Loucy (cell line): Measurements from ENCODE around the gene GRK3.

ENCODE experiments used
- H2AFZ ChIP-seq: fragments of 200-600 bp; sonication (generic); 2 replicates; pipeline ENCODE4 v1.6.0; 2016; ENCODE audit warnings: antibody characterized with exemption, mild to moderate bottlenecking, low read length, moderate library complexity
- H3F3A ChIP-seq: fragments of 200-600 bp; 2 replicates; pipeline ENCODE4 v1.6.0; 2016; ENCODE audit warnings: antibody characterized with exemption, low read depth, mild to moderate bottlenecking
- H3K27me3 ChIP-seq: fragments of 200-600 bp; sonication (generic); 2 replicates; pipeline ENCODE4 v1.6.1; 2014; ENCODE audit warnings: low read length, mild to moderate bottlenecking; ENCODE audit not compliant: insufficient read depth, poor library complexity, severe bottlenecking
- H3K36me3 ChIP-seq: fragments of 200-600 bp; sonication (generic); 2 replicates; pipeline ENCODE4 v1.6.1; 2016; ENCODE audit warnings: low read length; ENCODE audit not compliant: insufficient read depth
- H3K4me1 ChIP-seq: fragments of 200-600 bp; sonication (generic); 2 replicates; pipeline ENCODE4 v1.5.1; 2014; ENCODE audit warnings: low read length, mild to moderate bottlenecking; ENCODE audit not compliant: insufficient read depth, poor library complexity, severe bottlenecking
- H3K4me2 ChIP-seq: fragments of 200-600 bp; sonication (generic); 2 replicates; pipeline ENCODE4 v1.6.0; 2014; ENCODE audit warnings: antibody characterized with exemption, low read length, low read depth, mild to moderate bottlenecking; ENCODE audit not compliant: poor library complexity, severe bottlenecking
- H3K4me3 ChIP-seq: fragments of 200-600 bp; sonication (generic); 2 replicates; pipeline ENCODE4 v1.5.1; 2014; ENCODE audit warnings: low read length, mild to moderate bottlenecking, mixed read lengths; ENCODE audit not compliant: poor library complexity, severe bottlenecking
- H3K79me2 ChIP-seq: fragments of 200-600 bp; sonication (generic); 2 replicates; pipeline ENCODE4 v1.6.1; 2014; ENCODE audit warnings: low read length; ENCODE audit not compliant: insufficient read depth
- H3K9ac ChIP-seq: fragments of 200-600 bp; sonication (generic); 2 replicates; pipeline ENCODE4 v1.6.0; 2014; ENCODE audit warnings: mild to moderate bottlenecking, low read depth, low read length, moderate library complexity; ENCODE audit not compliant: poor library complexity, severe bottlenecking
- H3K9me2 ChIP-seq: fragments of 200-600 bp; sonication (generic); replicated peaks from 2 replicates; pipeline ENCODE4 v1.6.1; 2016; ENCODE audit warnings: low read depth, low read length, mixed read lengths
- H3K9me3 ChIP-seq: fragments of 200-600 bp; sonication (generic); 2 replicates; pipeline ENCODE4 v1.6.1; 2014; ENCODE audit warnings: mild to moderate bottlenecking, antibody characterized with exemption, low read length, low read depth; ENCODE audit not compliant: insufficient read depth
- H4K20me1 ChIP-seq: fragments of 200-600 bp; sonication (generic); 2 replicates; pipeline ENCODE4 v1.6.0; 2014; ENCODE audit warnings: antibody characterized with exemption, low read length, mild to moderate bottlenecking; ENCODE audit not compliant: insufficient read depth, poor library complexity, severe bottlenecking
- CTCF ChIP-seq: fragments of 200-600 bp; sonication (generic); conservative IDR thresholded peaks from 2 replicates; pipeline ENCODE4 v1.5.1; 2014; ENCODE audit warnings: mild to moderate bottlenecking, antibody characterized with exemption, low read length
- EZH2phosphoT487 ChIP-seq: fragments of 200-600 bp; IDR thresholded peaks from 2 replicates; pipeline ENCODE4 v1.6.1; 2018; ENCODE audit warnings: antibody characterized with exemption, mild to moderate bottlenecking, moderate library complexity, borderline replicate concordance

GRK3 gene

GRCh38 chr22:25750569-25751173, 186.2 kb downstream of the GRK3 start:
- Histone ChIP-seq H3K9ac (peak overlapping the region; percentile 42), H3K4me2 (no peak overlapping the region), H3F3A (no peaks in the 10 kb centered on the region), H3K27me3 (no peaks in the 10 kb centered on the region), H3K4me3 (no peak overlapping the region), H2AFZ (no peak overlapping the region), H3K79me2 (no peaks in the 10 kb centered on the region; the same call in 1 of the 2 replicates), H3K4me1 (peaks cover 54% of the 10 kb centered on the region), H4K20me1 (no peaks in the 10 kb centered on the region), H3K9me3 (no peaks in the 10 kb centered on the region), H3K36me3 (no peaks in the 10 kb centered on the region), H3K9me2 (no peaks in the 10 kb centered on the region)
- TF ChIP-seq EZH2phosphoT487 (no peak), CTCF (no peak)

GRCh38 chr22:25751174-25751581, 186.7 kb downstream of the GRK3 start:
- no peak for TF ChIP-seq EZH2phosphoT487
- H3K4me3 ChIP-seq = no peak overlapping the region
- H3K4me1 ChIP-seq = peaks cover 49% of the 10 kb centered on the region
- peak overlapping the region; percentile 42 for H3K9ac ChIP-seq
- H3K36me3 ChIP-seq = no peaks in the 10 kb centered on the region
- H3K27me3 ChIP-seq = no peaks in the 10 kb centered on the region
- no peaks in the 10 kb centered on the region for H4K20me1 ChIP-seq
- no peaks in the 10 kb centered on the region; the same call in 1 of the 2 replicates for H3K79me2 ChIP-seq
- no peak overlapping the region for H3K4me2 ChIP-seq
- H3K9me3 ChIP-seq = no peaks in the 10 kb centered on the region
- no peaks in the 10 kb centered on the region for H3F3A ChIP-seq
- H2AFZ ChIP-seq = no peak overlapping the region
- H3K9me2 ChIP-seq = no peaks in the 10 kb centered on the region

- Histone ChIP-seq H3K9me3 (no peaks in the 10 kb centered on the region), H3K9ac (no peak overlapping the region), H3K4me2 (no peak overlapping the region), H2AFZ (no peak overlapping the region), H3F3A (0 out of 2 replicates have a peak, but pooled peaks cover under 1% of the 10 kb centered on the region), H3K36me3 (no peaks in the 10 kb centered on the region), H3K79me2 (no peaks in the 10 kb centered on the region; the same call in 1 of the 2 replicates), H3K4me3 (no peak overlapping the region), H3K4me1 (peaks cover 44% of the 10 kb centered on the region), H3K27me3 (no peaks in the 10 kb centered on the region), H4K20me1 (no peaks in the 10 kb centered on the region), H3K9me2 (no peaks in the 10 kb centered on the region)
- TF ChIP-seq CTCF = no peak
- no peak for TF ChIP-seq EZH2phosphoT487
Observed at GRCh38 chr22:25752615-25753214, 188.2 kb downstream of the GRK3 start.
